GM19043 (cell line): ENCODE measurements around the gene ANKRD65.

Experiments
- ATAC-seq: cut with Tn5 transposase; IDR thresholded peaks from one replicate; pipeline ENCODE4 v1.9.1; 2021; ENCODE audit warnings: low read depth; ENCODE audit not compliant: unreplicated experiment

ANKRD65 gene

GRCh38 chr1:1442069-1442770 lies 21.1 kb upstream of the ANKRD65 start:
- no peak for ATAC-seq

- ATAC-seq, result no peak
Observed at GRCh38 chr1:1441002-1441888, 20.2 kb upstream of the ANKRD65 start.

- ATAC-seq, result no peak
Observed at GRCh38 chr1:1440262-1441001, 19.4 kb upstream of the ANKRD65 start.

GRCh38 chr1:1439546-1440261 lies 18.6 kb upstream of the ANKRD65 start:
- no peak for ATAC-seq

GRCh38 chr1:1438531-1439381 lies 17.7 kb upstream of the ANKRD65 start:
- ATAC-seq, result no peak

- ATAC-seq, result no peak
Observed at GRCh38 chr1:1437904-1438376, 16.9 kb upstream of the ANKRD65 start.

- ATAC-seq, result no peak
Observed at GRCh38 chr1:1437033-1437903, 16.2 kb upstream of the ANKRD65 start.

- no peak for ATAC-seq
Observed at GRCh38 chr1:1436630-1437032, 15.6 kb upstream of the ANKRD65 start.

- ATAC-seq, result no peak
Observed at GRCh38 chr1:1435911-1436629, 15.0 kb upstream of the ANKRD65 start.

GRCh38 chr1:1435106-1435903 lies 14.2 kb upstream of the ANKRD65 start, which contains the start of gene VWA1:
Gene VWA1 (plus strand): TSS chr1:1435690. CDS start chr1:1435749, 59 bp downstream.
- ATAC-seq, result no peak

- no peak for ATAC-seq
Observed at GRCh38 chr1:1434824-1435105, 13.7 kb upstream of the ANKRD65 start.

- ATAC-seq, result no peak
Observed at GRCh38 chr1:1434131-1434823, 13.2 kb upstream of the ANKRD65 start.

GRCh38 chr1:1433804-1434130 lies 12.7 kb upstream of the ANKRD65 start:
- no peak for ATAC-seq

- ATAC-seq, result no peak
Observed at GRCh38 chr1:1432951-1433803, 12.1 kb upstream of the ANKRD65 start.

- ATAC-seq, result no peak
Observed at GRCh38 chr1:1432274-1432950, 11.3 kb upstream of the ANKRD65 start.
